AG10803 (cell line): ENCODE data around the gene PDHB.
A peak's percentile ranks its signal among the peaks of the same experiment; 100 is the strongest.
"Not testable (repeated sequence)": the region's sequence is repeated elsewhere in the genome, so short reads cannot be mapped to it uniquely, and the experiment has no call there.

Source experiments
- DNase-seq: peaks from one replicate; pipeline ENCODE4 v3.0.0; 2010; ENCODE audit warnings: low read depth
- H3K4me3 ChIP-seq: 2 replicates; pipeline ENCODE4 v1.5.1; 2011; ENCODE audit warnings: mild to moderate bottlenecking, low read length, control low read depth
- CTCF ChIP-seq: conservative IDR thresholded peaks from 2 replicates; pipeline ENCODE4 v1.5.1; 2011; ENCODE audit warnings: mild to moderate bottlenecking, low read length, control low read depth, inconsistent platforms

Gene PDHB

GRCh38 chr3:58463942-58464271, 30.3 kb upstream of the PDHB start:
- no peak for DNase-seq
- TF ChIP-seq CTCF, result no peak
- no peak overlapping the region for H3K4me3 ChIP-seq

GRCh38 chr3:58463181-58463941, 29.7 kb upstream of the PDHB start:
- peak; percentile 92 for TF ChIP-seq CTCF
- 0 out of 2 replicates have a peak overlapping the region, but pooled peaks have one; percentile 18 for H3K4me3 ChIP-seq

GRCh38 chr3:58462829-58463180, 29.2 kb upstream of the PDHB start:
- no peak overlapping the region for H3K4me3 ChIP-seq
- no peak for DNase-seq
- no peak for TF ChIP-seq CTCF

More at GRCh38 chr3:58463181-58463941, 29.7 kb upstream of the PDHB start:
- DNase-seq, result peak; percentile 90

- TF ChIP-seq CTCF, result no peak
- no peak for DNase-seq
- H3K4me3 ChIP-seq, result no peak overlapping the region
These were observed 25.5 kb upstream of the PDHB start for GRCh38 chr3:58459160-58459559.

GRCh38 chr3:58452176-58452575, 18.5 kb upstream of the PDHB start:
- no peak overlapping the region for H3K4me3 ChIP-seq
- no peak for DNase-seq
- no peak for TF ChIP-seq CTCF

- DNase-seq, result no peak
- H3K4me3 ChIP-seq, result no peak overlapping the region
- TF ChIP-seq CTCF, result no peak
These were observed 8.2 kb upstream of the PDHB start for GRCh38 chr3:58441514-58442450.

GRCh38 chr3:58440996-58441355, 7.3 kb upstream of the PDHB start:
- DNase-seq, result not testable (repeated sequence)

GRCh38 chr3:58437276-58437675, 3.6 kb upstream of the PDHB start:
- DNase-seq, H3K4me3 ChIP-seq: not testable (repeated sequence)

More at GRCh38 chr3:58440996-58441355, 7.3 kb upstream of the PDHB start:
- H3K4me3 ChIP-seq, result not testable (repeated sequence)
